Cardiac muscle cell (in vitro differentiated cells and primary cell): ENCODE data around the gene ABCB8. TPM values are rescaled to one million over a fixed set of nuclear protein-coding genes. Genes with fewer than 3 reads are reported as not detected.
"Not testable (repeated sequence)": the region's sequence is repeated elsewhere in the genome, so short reads cannot be mapped to it uniquely, and the experiment has no call there.

Source experiments
- DNase-seq, 2 donors: peaks; one replicate each; pipeline versions ENCODE4 v3.0.0 to v3.0.0-alpha.2; 2010 to 2017; ENCODE audit warnings: low read depth in 1 of 2, low spot score in 1 of 2
- H3K27ac ChIP-seq: fragments of 200-600 bp; sonication (generic); 2 replicates; pipeline ENCODE4 v1.5.1; 2016
- H3K27me3 ChIP-seq: fragments of 200-600 bp; sonication (generic); 2 replicates; pipeline ENCODE4 v1.6.0; 2016; ENCODE audit warnings: control low read depth
- H3K36me3 ChIP-seq: fragments of 200-600 bp; sonication (generic); 2 replicates; pipeline ENCODE4 v1.5.1; 2016; ENCODE audit warnings: control low read depth
- H3K4me1 ChIP-seq: fragments of 200-600 bp; sonication (generic); 2 replicates; pipeline ENCODE4 v1.8.1; 2017; ENCODE audit warnings: low read depth, mild to moderate bottlenecking, mixed run types
- H3K4me3 ChIP-seq: fragments of 200-600 bp; sonication (generic); 2 replicates; pipeline ENCODE4 v1.5.1; 2016; ENCODE audit warnings: mild to moderate bottlenecking
- H3K9me3 ChIP-seq: fragments of 200-600 bp; sonication (generic); 2 replicates; pipeline ENCODE4 v1.5.1; 2017; ENCODE audit warnings: low read depth, mild to moderate bottlenecking, control low read depth
- polyA plus RNA-seq: library from polyadenylated mRNA; unstranded; fragments of >200 nt; fragmentation: Nextera tagmentation; extraction: Ambion mirVana; gene quantifications from 2 replicates; pipeline ENCODE4 v1.2.1, GENCODE V29; 2016
- total RNA-seq: library from RNA; depleted of rRNA; stranded (reverse); fragments of >200 nt; gene quantifications from 2 replicates; pipeline ENCODE4 v1.2.3, GENCODE V29; 2016
- TF ChIP-seq, protein P1 (sequence below): IDR thresholded peaks from 2 replicates; pipeline ENCODE4 v1.5.1; 2012; ENCODE audit warnings: low read depth, mild to moderate bottlenecking, low read length

ABCB8 gene
- total and polyA plus RNA-seq, 2 experiments from 2014 or later = 20.4 to 29.2 TPM

DNA sequence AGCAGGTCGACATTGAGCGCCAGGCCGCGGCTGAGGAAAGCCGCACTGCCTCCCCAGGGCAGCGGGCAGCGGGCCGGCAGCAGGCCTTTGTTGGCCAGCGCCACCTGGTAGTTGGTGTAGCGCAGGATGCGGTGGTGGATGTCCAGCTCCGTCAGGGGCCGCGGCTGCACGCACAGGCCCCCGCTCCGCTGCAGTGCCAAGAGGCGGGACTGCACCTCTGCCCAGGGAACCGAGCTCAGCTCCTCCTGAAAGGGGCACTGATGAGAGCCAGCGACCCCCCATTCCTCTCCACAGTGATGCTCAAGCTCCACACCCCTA, 9.2 kb upstream of the ABCB8 start:
- no peak overlapping the region for H3K27ac ChIP-seq
- TF ChIP-seq, protein P1, sequence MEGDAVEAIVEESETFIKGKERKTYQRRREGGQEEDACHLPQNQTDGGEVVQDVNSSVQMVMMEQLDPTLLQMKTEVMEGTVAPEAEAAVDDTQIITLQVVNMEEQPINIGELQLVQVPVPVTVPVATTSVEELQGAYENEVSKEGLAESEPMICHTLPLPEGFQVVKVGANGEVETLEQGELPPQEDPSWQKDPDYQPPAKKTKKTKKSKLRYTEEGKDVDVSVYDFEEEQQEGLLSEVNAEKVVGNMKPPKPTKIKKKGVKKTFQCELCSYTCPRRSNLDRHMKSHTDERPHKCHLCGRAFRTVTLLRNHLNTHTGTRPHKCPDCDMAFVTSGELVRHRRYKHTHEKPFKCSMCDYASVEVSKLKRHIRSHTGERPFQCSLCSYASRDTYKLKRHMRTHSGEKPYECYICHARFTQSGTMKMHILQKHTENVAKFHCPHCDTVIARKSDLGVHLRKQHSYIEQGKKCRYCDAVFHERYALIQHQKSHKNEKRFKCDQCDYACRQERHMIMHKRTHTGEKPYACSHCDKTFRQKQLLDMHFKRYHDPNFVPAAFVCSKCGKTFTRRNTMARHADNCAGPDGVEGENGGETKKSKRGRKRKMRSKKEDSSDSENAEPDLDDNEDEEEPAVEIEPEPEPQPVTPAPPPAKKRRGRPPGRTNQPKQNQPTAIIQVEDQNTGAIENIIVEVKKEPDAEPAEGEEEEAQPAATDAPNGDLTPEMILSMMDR = peak; percentile 0
- no peak overlapping the region for H3K4me3 ChIP-seq
- DNase-seq = no peak
- H3K9me3 ChIP-seq = no peaks in the 10 kb centered on the region
- no peaks in the 10 kb centered on the region for H3K36me3 ChIP-seq
- peaks cover 21% of the 10 kb centered on the region for H3K4me1 ChIP-seq
- peaks cover 10% of the 10 kb centered on the region for H3K27me3 ChIP-seq

DNA sequence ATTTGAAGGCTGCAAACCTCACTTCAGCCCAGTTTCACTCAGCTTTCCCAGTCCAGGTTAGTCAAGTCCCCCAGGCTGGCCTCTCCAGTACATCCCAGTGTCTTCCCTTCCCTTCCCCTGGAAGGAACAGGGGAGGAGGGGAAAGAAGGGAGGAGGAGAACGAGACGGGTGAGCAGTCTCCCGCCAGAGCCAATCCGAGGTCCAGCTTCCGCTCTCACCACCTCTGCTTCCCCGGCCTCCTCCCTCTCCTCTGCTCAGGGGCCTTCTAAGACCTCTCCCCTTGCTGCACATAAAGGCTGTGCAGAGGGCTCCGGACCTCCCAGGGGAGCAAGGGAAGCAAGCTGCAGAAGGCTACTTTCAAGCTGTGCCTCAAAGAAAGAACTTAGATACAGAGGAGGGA, 8.0 kb upstream of the ABCB8 start:
- Histone ChIP-seq H3K36me3 (no peaks in the 10 kb centered on the region), H3K27ac (no peak overlapping the region), H3K4me1 (peaks cover 21% of the 10 kb centered on the region), H3K4me3 (no peak overlapping the region), H3K9me3 (no peaks in the 10 kb centered on the region), H3K27me3 (peaks cover 10% of the 10 kb centered on the region)
- TF ChIP-seq, protein P1 = no peak
- DNase-seq = no peak

GRCh38 chr7:151023232-151023631, 5.0 kb upstream of the ABCB8 start:
- no peaks in the 10 kb centered on the region for H3K9me3 ChIP-seq
- peaks cover 24% of the 10 kb centered on the region for H3K4me1 ChIP-seq
- no peak for DNase-seq
- H3K27me3 ChIP-seq = peaks cover 10% of the 10 kb centered on the region
- TF ChIP-seq, protein P1 = no peak
- no peaks in the 10 kb centered on the region for H3K36me3 ChIP-seq
- no peak overlapping the region for H3K4me3 ChIP-seq
- no peak overlapping the region for H3K27ac ChIP-seq

DNA sequence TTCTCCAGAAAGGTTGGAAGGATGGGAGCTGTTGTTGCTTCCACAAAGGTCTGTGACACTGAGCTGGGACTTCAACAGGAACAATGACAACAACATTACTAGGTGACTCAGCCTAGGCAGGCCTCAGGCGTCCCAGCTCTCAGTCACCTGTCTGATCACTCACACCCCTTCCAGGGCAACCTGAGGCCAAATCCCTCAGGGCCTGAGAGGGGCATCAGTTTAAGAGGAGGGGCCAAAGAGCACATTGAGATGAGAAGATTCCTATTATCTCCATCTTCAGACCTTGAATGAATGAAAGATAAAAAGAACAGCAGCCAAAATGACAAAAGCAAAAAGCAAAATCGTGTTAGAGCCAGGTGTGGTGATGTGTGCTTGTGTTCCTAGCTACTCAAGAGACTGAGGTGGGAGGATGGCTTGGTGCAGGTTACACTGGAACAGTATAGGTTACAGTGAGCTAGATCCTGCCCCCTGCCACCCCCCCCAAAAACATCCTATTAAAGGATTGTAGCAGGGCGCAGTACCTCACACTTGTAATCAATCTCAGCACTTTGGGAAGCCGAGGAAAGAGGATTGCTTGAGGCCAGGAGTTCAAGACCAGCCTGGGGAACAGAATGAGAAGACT, 3.7 kb upstream of the ABCB8 start, which contains the start of gene ATG9B:
ATG9B (minus strand) TSS at position 60 of the 622 bp plus-strand sequence. CDS start 71 bp downstream, outside the sequence.
- Histone ChIP-seq H3K4me1 (peaks cover 28% of the 10 kb centered on the region), H3K36me3 (no peaks in the 10 kb centered on the region), H3K9me3 (no peaks in the 10 kb centered on the region), H3K27ac (no peak within 1 kb of the TSS), H3K4me3 (no peak within 1 kb of the TSS), H3K27me3 (no peaks in the 10 kb centered on the region)
- TF ChIP-seq, protein P1 = no peak
- no peak for DNase-seq

DNA sequence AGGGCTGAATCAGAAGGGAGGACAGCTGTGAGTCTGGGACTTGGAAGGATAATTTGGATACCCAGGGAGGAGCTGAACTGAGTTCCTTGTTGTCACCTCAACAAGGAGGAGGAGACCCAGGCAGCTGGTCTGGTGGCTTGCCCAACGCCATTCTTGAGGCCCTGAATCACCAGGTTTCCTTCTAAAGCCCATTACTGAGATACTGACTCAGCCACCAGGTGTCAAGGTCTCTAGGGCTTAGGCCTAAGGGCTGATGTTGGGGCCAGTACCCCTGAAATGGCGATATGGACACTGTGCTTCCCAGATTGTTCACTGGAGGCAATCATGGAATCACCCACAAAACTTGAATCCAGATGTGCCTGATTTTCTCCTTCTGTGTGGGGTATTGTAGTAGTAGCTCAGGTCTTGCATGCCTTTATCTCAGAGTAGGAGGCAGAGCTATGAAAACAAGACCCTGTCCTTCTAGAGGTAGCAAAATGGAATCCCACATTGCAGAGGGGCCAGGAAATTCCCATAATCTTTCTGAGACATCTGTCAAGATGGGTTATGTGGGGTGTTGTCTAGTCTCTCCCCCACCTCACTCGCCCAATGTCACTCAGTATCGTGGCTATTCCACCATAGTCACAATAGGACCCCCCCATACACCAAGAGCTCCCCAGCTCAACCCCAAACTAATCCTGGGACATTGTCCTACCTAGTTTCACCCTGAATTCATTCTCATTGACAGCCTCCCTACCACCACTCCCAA, 2.2 kb upstream of the ABCB8 start:
- Histone ChIP-seq H3K9me3 (no peaks in the 10 kb centered on the region), H3K27ac (no peak overlapping the region), H3K4me1 (peaks cover 15% of the 10 kb centered on the region), H3K36me3 (no peaks in the 10 kb centered on the region), H3K27me3 (no peaks in the 10 kb centered on the region), H3K4me3 (no peak overlapping the region)
- TF ChIP-seq, protein P1 = no peak
- DNase-seq = no peak

DNA sequence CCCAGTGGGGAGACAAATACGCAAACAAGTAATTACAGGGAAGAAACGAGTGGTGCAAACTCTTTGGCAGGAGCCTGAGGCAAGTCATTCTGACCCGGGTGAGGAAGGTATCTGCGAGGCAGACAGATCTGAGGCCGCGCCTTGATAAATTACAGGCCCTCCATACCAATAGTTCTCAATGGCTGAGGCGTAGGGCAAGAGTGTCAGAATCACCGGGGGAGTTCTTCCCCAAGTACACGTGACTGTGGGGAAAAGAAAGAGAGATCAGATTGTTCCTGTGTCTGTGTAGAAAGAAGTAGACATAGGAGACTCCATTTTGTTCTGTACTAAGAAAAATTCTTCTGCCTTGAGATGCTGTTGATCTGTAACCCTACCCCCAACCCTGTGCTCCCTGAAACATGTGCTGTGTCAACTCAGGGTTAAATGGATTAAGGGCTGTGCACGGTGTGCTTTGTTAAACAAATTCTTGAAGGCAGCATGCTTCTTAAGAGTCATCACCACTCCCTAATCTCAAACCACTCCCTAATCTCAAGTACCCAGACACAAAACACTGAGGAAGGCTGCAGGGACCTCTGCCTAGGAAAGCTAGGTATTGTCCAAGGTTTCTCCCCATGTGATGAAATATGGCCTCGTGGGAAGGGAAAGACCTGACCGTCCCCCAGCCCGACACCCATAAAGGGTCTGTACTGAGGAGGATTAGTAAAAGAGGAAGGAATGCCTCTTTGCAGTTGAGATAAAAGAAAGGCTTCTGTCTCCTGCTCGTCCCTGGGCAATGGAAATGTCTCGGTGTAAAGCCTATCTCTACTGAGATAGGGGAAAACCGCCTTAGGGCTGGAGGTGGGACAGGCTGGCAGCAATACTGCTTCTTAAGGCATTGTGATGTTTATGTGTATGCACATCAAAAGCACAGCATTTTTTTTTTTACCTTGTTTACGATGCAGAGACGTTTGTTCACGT, 1.2 kb upstream of the ABCB8 start:
- peaks cover 12% of the 10 kb centered on the region for H3K4me1 ChIP-seq
- peak overlapping the region; percentile 53 for H3K27ac ChIP-seq
- H3K4me3 ChIP-seq = peak overlapping the region; percentile 95
- H3K27me3 ChIP-seq, H3K9me3 ChIP-seq, DNase-seq, H3K36me3 ChIP-seq: not testable (repeated sequence)

- H3K4me3 ChIP-seq = peak overlapping the region; percentile 95
- H3K27me3 ChIP-seq, DNase-seq, H3K9me3 ChIP-seq, H3K36me3 ChIP-seq: not testable (repeated sequence)
- H3K27ac ChIP-seq = peak overlapping the region; percentile 53
- peaks cover 12% of the 10 kb centered on the region for H3K4me1 ChIP-seq
Observed at GRCh38 chr7:151027728-151028130, 521 bp upstream of the ABCB8 start.
